Neural progenitor cell (in vitro differentiated cells): ENCODE data around the gene CASP4. TPM values are rescaled to one million over a fixed set of nuclear protein-coding genes. Genes with fewer than 3 reads are reported as not detected.

Source experiments
- DNase-seq: peaks from one replicate; pipeline ENCODE4 v3.0.0-alpha.2; 2016; ENCODE audit warnings: low spot score
- H2AFZ ChIP-seq: fragments of 200-600 bp; sonication (generic); replicated peaks from 2 replicates; pipeline ENCODE4 v1.6.1; 2016; ENCODE audit warnings: antibody characterized with exemption
- H3F3A ChIP-seq: fragments of 200-600 bp; sonication (generic); 2 replicates; pipeline ENCODE4 v1.6.1; 2016; ENCODE audit warnings: antibody characterized with exemption, low read depth
- H3K27ac ChIP-seq: fragments of 200-600 bp; sonication (generic); 2 replicates; pipeline ENCODE4 v1.5.1; 2016; ENCODE audit warnings: mild to moderate bottlenecking
- H3K27me3 ChIP-seq: fragments of 200-600 bp; sonication (generic); 2 replicates; pipeline ENCODE4 v1.6.1; 2016; ENCODE audit warnings: mild to moderate bottlenecking, moderate library complexity
- H3K36me3 ChIP-seq: fragments of 200-600 bp; sonication (generic); 2 replicates; pipeline ENCODE4 v1.5.1; 2016
- H3K4me1 ChIP-seq: fragments of 200-600 bp; sonication (generic); 2 replicates; pipeline ENCODE4 v1.6.1; 2016; ENCODE audit warnings: mixed run types
- H3K4me2 ChIP-seq: fragments of 200-600 bp; sonication (generic); 2 replicates; pipeline ENCODE4 v1.6.1; 2016
- H3K4me3 ChIP-seq: fragments of 200-600 bp; sonication (generic); 2 replicates; pipeline ENCODE4 v1.5.1; 2016
- H3K79me2 ChIP-seq: fragments of 200-600 bp; sonication (generic); 2 replicates; pipeline ENCODE4 v1.6.1; 2016; ENCODE audit warnings: low read depth
- H3K9ac ChIP-seq: fragments of 200-600 bp; sonication (generic); 2 replicates; pipeline ENCODE4 v1.6.1; 2016
- H3K9me3 ChIP-seq: fragments of 200-600 bp; sonication (generic); 2 replicates; pipeline ENCODE4 v1.5.1; 2016; ENCODE audit warnings: low read depth
- H4K20me1 ChIP-seq: fragments of 200-600 bp; sonication (generic); 2 replicates; pipeline ENCODE4 v1.6.1; 2016; ENCODE audit warnings: low read depth
- H3K27ac Mint-ChIP-seq: 3 replicates; pipeline ENCODE4 v1.8.0; 2021; ENCODE audit warnings: mixed read lengths
- H3K27me3 Mint-ChIP-seq: 2 replicates; pipeline ENCODE4 v1.8.0; 2022; ENCODE audit warnings: low read depth, mild to moderate bottlenecking, inconsistent platforms, moderate library complexity, mixed read lengths; ENCODE audit not compliant: insufficient read depth
- H3K36me3 Mint-ChIP-seq: 3 replicates; pipeline ENCODE4 v1.8.0; 2021; ENCODE audit warnings: mixed read lengths
- H3K4me1 Mint-ChIP-seq: 3 replicates; pipeline ENCODE4 v1.8.0; 2021; ENCODE audit warnings: mixed read lengths
- H3K4me3 Mint-ChIP-seq: 3 replicates; pipeline ENCODE4 v1.8.0; 2021; ENCODE audit warnings: mild to moderate bottlenecking, moderate library complexity, mixed read lengths
- H3K9me3 Mint-ChIP-seq: 3 replicates; pipeline ENCODE4 v1.8.0; 2020; ENCODE audit warnings: mixed read lengths
- EZH2 ChIP-seq: fragments of 200-600 bp; sonication (generic); IDR thresholded peaks from 2 replicates; pipeline ENCODE4 v1.6.1; 2017; ENCODE audit warnings: antibody characterized with exemption, mild to moderate bottlenecking, moderate library complexity
- EZH2phosphoT487 ChIP-seq: fragments of 200-600 bp; sonication (generic); IDR thresholded peaks from 2 replicates; pipeline ENCODE4 v1.6.1; 2017; ENCODE audit warnings: antibody characterized with exemption
- total RNA-seq: library from RNA; depleted of rRNA; stranded (reverse); fragments of >200 nt; gene quantifications from 2 replicates; pipeline ENCODE4 v1.2.3, GENCODE V29; 2015; ENCODE audit warnings: low replicate concordance
- TF ChIP-seq, protein P1 (sequence below): fragments of 200-600 bp; sonication (generic); IDR thresholded peaks from 2 replicates; pipeline ENCODE4 v1.5.1; 2017; ENCODE audit warnings: antibody characterized with exemption, mild to moderate bottlenecking

Gene CASP4
- not detected in 2 replicates for total RNA-seq

DNA sequence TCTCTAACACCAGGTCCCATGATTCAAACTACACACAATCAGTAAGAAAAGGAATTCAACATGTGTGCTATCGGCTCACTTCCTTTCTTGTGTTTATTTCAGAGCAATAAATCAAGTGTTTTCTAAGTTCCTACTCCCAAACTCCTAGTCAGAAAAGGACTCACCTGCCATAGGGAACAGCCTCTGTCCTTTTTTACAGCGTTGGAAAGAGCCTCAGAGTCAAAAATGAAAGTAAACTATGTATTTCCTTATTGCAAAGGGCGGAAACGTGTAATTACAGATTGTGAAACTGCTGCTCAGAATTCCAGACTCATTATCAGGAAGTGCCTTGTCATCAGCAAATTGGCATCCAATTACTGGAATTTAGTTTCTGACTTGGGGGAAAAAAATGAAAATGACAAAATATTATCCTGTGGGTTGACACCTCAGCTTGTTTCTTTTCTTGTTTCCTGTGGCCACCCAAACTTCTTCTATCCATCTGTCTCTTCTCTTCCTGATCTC is at the start of gene CASP4:
Gene CASP4 (minus strand): TSS at position 220 of the 501 bp plus-strand sequence. CDS start 49 bp downstream, at position 171.
- no peak within 1 kb of the TSS for H3K9ac ChIP-seq
- H3K36me3 Mint-ChIP-seq: no peaks in the 10 kb centered on the region
- H2AFZ ChIP-seq: peak within 1 kb of the TSS; percentile 78
- H3K4me3 ChIP-seq: no peak within 1 kb of the TSS
- TF ChIP-seq, protein P1, sequence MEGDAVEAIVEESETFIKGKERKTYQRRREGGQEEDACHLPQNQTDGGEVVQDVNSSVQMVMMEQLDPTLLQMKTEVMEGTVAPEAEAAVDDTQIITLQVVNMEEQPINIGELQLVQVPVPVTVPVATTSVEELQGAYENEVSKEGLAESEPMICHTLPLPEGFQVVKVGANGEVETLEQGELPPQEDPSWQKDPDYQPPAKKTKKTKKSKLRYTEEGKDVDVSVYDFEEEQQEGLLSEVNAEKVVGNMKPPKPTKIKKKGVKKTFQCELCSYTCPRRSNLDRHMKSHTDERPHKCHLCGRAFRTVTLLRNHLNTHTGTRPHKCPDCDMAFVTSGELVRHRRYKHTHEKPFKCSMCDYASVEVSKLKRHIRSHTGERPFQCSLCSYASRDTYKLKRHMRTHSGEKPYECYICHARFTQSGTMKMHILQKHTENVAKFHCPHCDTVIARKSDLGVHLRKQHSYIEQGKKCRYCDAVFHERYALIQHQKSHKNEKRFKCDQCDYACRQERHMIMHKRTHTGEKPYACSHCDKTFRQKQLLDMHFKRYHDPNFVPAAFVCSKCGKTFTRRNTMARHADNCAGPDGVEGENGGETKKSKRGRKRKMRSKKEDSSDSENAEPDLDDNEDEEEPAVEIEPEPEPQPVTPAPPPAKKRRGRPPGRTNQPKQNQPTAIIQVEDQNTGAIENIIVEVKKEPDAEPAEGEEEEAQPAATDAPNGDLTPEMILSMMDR: no peak
- TF ChIP-seq EZH2phosphoT487 (no peak), EZH2 (no peak)
- H3K36me3 ChIP-seq: no peaks in the 10 kb centered on the region
- H3K27me3 ChIP-seq: no peaks in the 10 kb centered on the region
- H3F3A ChIP-seq: no peaks in the 10 kb centered on the region
- H3K9me3 Mint-ChIP-seq: peaks cover 6% of the 10 kb centered on the region
- no peaks in the 10 kb centered on the region for H4K20me1 ChIP-seq
- no peak within 1 kb of the TSS for H3K4me3 Mint-ChIP-seq
- peaks cover 3% of the 10 kb centered on the region for H3K9me3 ChIP-seq
- no peak within 1 kb of the TSS for H3K27ac ChIP-seq
- H3K4me1 Mint-ChIP-seq: no peaks in the 10 kb centered on the region
- no peak within 1 kb of the TSS for H3K27ac Mint-ChIP-seq
- peaks cover 8% of the 10 kb centered on the region for H3K4me1 ChIP-seq
- H3K79me2 ChIP-seq: no peaks in the 10 kb centered on the region
- DNase-seq: no peak
- H3K27me3 Mint-ChIP-seq: peaks cover 7% of the 10 kb centered on the region
- peak within 1 kb of the TSS; percentile 30 for H3K4me2 ChIP-seq

DNA sequence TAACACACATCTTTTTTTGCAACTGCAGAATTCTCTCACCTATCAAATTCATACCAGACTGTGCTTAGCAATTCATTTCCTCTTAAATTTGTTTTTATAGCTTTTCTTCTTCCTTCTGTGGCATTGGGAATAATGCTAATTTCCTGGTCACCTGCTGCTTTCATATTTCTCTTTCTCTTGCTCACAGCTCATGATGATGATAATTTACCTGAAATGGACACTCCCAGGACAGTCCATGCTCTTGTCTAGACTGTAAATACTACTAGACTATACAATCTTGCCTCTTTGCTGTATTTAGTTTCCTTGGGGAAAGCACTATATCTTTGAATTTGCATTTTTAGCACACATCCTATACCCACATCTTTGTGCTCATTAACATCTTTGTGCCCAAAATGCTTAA is 39.1 kb upstream of the CASP4 start:
- TF ChIP-seq, protein P1: no peak
- TF ChIP-seq EZH2phosphoT487: no peak
- TF ChIP-seq EZH2: no peak

DNA sequence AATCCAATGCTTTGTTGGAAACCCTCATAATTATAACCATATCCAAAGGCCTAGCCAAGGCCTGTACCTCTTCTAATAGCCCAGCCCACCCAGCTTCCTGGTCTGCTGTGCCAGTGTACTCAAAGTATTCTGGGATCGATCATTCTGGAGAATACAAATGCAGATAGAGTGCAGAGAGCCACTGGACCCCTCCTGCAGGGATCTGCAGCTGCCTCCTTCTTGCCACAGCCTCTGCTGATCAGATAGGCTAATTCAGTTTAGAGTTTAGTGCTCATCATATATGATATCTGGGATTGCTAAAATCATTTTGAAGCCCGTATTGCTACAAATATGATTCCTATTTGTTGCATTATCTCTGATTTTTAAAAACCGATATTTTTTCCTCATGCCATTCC is 37.1 kb upstream of the CASP4 start:
- Mint-ChIP-seq H3K27me3 (no peaks in the 10 kb centered on the region), H3K27ac (no peak overlapping the region), H3K4me1 (no peaks in the 10 kb centered on the region), H3K36me3 (no peaks in the 10 kb centered on the region), H3K9me3 (no peaks in the 10 kb centered on the region), H3K4me3 (no peak overlapping the region)
- no peaks in the 10 kb centered on the region for H3K4me1 ChIP-seq
- no peak overlapping the region for H3K9ac ChIP-seq
- H3K4me3 ChIP-seq: no peak overlapping the region
- H3F3A ChIP-seq: no peaks in the 10 kb centered on the region
- no peaks in the 10 kb centered on the region for H3K79me2 ChIP-seq
- no peaks in the 10 kb centered on the region for H3K36me3 ChIP-seq
- no peak overlapping the region for H3K27ac ChIP-seq
- H3K27me3 ChIP-seq: no peaks in the 10 kb centered on the region
- no peak overlapping the region for H2AFZ ChIP-seq
- no peak for DNase-seq
- H3K4me2 ChIP-seq: no peak overlapping the region
- H3K9me3 ChIP-seq: no peaks in the 10 kb centered on the region
- TF ChIP-seq, protein P1: no peak
- no peak for TF ChIP-seq EZH2
- no peak for TF ChIP-seq EZH2phosphoT487
- no peaks in the 10 kb centered on the region for H4K20me1 ChIP-seq

More for the DNA sequence above, 39.1 kb upstream of the CASP4 start:
- no peak overlapping the region for H3K4me2 ChIP-seq
- no peak overlapping the region for H3K9ac ChIP-seq
- H4K20me1 ChIP-seq: no peaks in the 10 kb centered on the region
- H3K9me3 ChIP-seq: no peaks in the 10 kb centered on the region
- no peaks in the 10 kb centered on the region for H3F3A ChIP-seq
- Mint-ChIP-seq H3K4me3 (no peak overlapping the region), H3K36me3 (no peaks in the 10 kb centered on the region), H3K4me1 (no peaks in the 10 kb centered on the region), H3K9me3 (no peaks in the 10 kb centered on the region), H3K27ac (no peak overlapping the region), H3K27me3 (no peaks in the 10 kb centered on the region)
- peaks cover 4% of the 10 kb centered on the region for H3K4me1 ChIP-seq
- no peaks in the 10 kb centered on the region for H3K79me2 ChIP-seq
- H3K27me3 ChIP-seq: no peaks in the 10 kb centered on the region
- H3K36me3 ChIP-seq: no peaks in the 10 kb centered on the region
- no peak for DNase-seq
- H3K27ac ChIP-seq: no peak overlapping the region
- no peak overlapping the region for H2AFZ ChIP-seq
- no peak overlapping the region for H3K4me3 ChIP-seq
